ENCODE measurements around the gene SULT1C3. TPM values are rescaled to one million over a fixed set of nuclear protein-coding genes. Genes with fewer than 3 reads are reported as not detected.
A peak's percentile ranks its signal among the peaks of the same experiment; 100 is the strongest.

Gene SULT1C3
- total and polyA plus RNA-seq, 2 of the 8 experiments (the other 6 are each of a cell fraction or from before 2014, with no cell fraction given), result not detected

- H4K5ac ChIP-seq (ENCODE audit: insufficient read length, low read depth, low read length), result no peak overlapping the region
- no peak overlapping the region for H2AK5ac ChIP-seq (ENCODE audit: low read depth, low read length)
- H2BK120ac ChIP-seq (replicated peaks; ENCODE audit: low read depth, low read length), result no peak overlapping the region
- no peak overlapping the region for H3K56ac ChIP-seq (replicated peaks; ENCODE audit: insufficient read length, low read depth, low read length)
- TF ChIP-seq CREB1 (IDR thresholded peaks at IDR 0.05) (no peak), SP1 (IDR thresholded peaks at IDR 0.05; ENCODE audit: low read depth, low read length) (no peak), CHD1 (IDR thresholded peaks at IDR 0.05; ENCODE audit: low read depth, low read length) (no peak), CBX8 (IDR thresholded peaks at IDR 0.05; ENCODE audit: borderline replicate concordance, low read depth, low read length) (no peak), CBX5 (IDR thresholded peaks at IDR 0.05; ENCODE audit: low read depth, low read length) (no peak), KDM1A (IDR thresholded peaks at IDR 0.05; ENCODE audit: borderline replicate concordance, low read length) (no peak), YY1 (IDR thresholded peaks at IDR 0.05; ENCODE audit: low read depth, low read length) (no peak), TAF7 (optimal IDR thresholded peaks at IDR 0.05; ENCODE audit: borderline replicate concordance, low read depth, low read length) (no peak), SIX5 (IDR thresholded peaks at IDR 0.05; ENCODE audit: low read depth, low read length) (no peak), SP4 (IDR thresholded peaks at IDR 0.05; ENCODE audit: low read length) (no peak), PHF8 (conservative IDR thresholded peaks at IDR 0.05; ENCODE audit: low read depth, low read length) (no peak), FOSL1 (IDR thresholded peaks at IDR 0.05; ENCODE audit: insufficient read depth, low read depth, low read length) (no peak), RXRA (IDR thresholded peaks at IDR 0.05; ENCODE audit: insufficient read depth, low read depth, low read length) (no peak), TBP (IDR thresholded peaks at IDR 0.05; ENCODE audit: low read depth, low read length) (no peak), HDAC2 (IDR thresholded peaks at IDR 0.05; ENCODE audit: borderline replicate concordance in 1 of 2, low read depth in 2 of 2, low read length in 2 of 2) (no peak)
- H3K79me2 ChIP-seq (ENCODE audit: control insufficient read depth in 1 of 2, insufficient read depth in 2 of 2, low read length in 2 of 2), result no peaks in the 10 kb centered on the region
- H3K14ac ChIP-seq (ENCODE audit: insufficient read length), result no peak overlapping the region
- no peaks in the 10 kb centered on the region for H3K36me3 ChIP-seq (ENCODE audit: control insufficient read depth in 2 of 4, insufficient read depth in 4 of 4, low read length in 3 of 4)
- H3K4ac ChIP-seq (replicated peaks; ENCODE audit: insufficient read length, low read depth, low read length), result no peak overlapping the region
- no peak overlapping the region for H3K9ac ChIP-seq (replicated peaks in 1 of 4; ENCODE audit: extremely low read depth in 1 of 4, low read depth in 3 of 4, low read length in 3 of 4)
- 0 out of 2 replicates have a peak overlapping the region, but pooled peaks have one; percentile 5 for H2AFZ ChIP-seq (ENCODE audit: low read length)
- no peaks in the 10 kb centered on the region for H3K23me2 ChIP-seq (ENCODE audit: low read depth, low read length)
- no peaks in the 10 kb centered on the region for H4K20me1 ChIP-seq (replicated peaks in 1 of 2; ENCODE audit: control insufficient read depth in 1 of 2, insufficient read depth in 2 of 2, low read length in 2 of 2)
- no peak overlapping the region for H3K18ac ChIP-seq (ENCODE audit: extremely low read depth, low read length)
- no peak overlapping the region for H4K91ac ChIP-seq (replicated peaks; ENCODE audit: insufficient read length, low read length)
- no peak overlapping the region for H2BK5ac ChIP-seq (ENCODE audit: low read depth, low read length)
- POLR2A ChIA-PET (ENCODE audit: partially characterized antibody), result interaction anchor here (1.0 kb wide), 1 partner anchor 10 kb away, joined by 3 read pairs; the partner anchor contains the start of gene SULT1C2
- 95% methylated on average over 5 of the region's 5 CpGs; no CpG with 5 or more reads in 1 of the 2 experiments for WGBS, 2 experiments (ENCODE audit: extremely low coverage in 1 of 2, insufficient coverage in 1 of 2, insufficient read length in 1 of 2, insufficient replicate concordance in 2 of 2, low coverage in 1 of 2, low lambda C conversion rate in 2 of 2, missing lambda C conversion rate in 1 of 2)
- H3K23ac ChIP-seq (ENCODE audit: insufficient read length), result no peak overlapping the region
- FAIRE-seq, result no peak
- no peak overlapping the region for H3K4me3 ChIP-seq (ENCODE audit: extremely low read depth in 1 of 4, insufficient read depth in 2 of 4, low read depth in 3 of 4, low read length in 4 of 4)
- H3K27ac ChIP-seq (ENCODE audit: low read depth, low read length), result no peak overlapping the region
- no peak for DNase-seq (ENCODE audit: low read depth in 1 of 2, low spot score in 2 of 2)
- H2BK15ac ChIP-seq (ENCODE audit: low read length), result no peak overlapping the region
- H3K9me3 ChIP-seq (ENCODE audit: insufficient read depth in 2 of 2, low read depth in 1 of 2, low read length in 1 of 2), result no peaks in the 10 kb centered on the region
- CTCF ChIA-PET (ENCODE audit: partially characterized antibody), result interaction anchor here (1.4 to 1.5 kb wide), 2 partner anchors 85 to 357 kb away, joined by 3 to 4 read pairs; no protein-coding TSS in a partner anchor
- no peak overlapping the region for H4K8ac ChIP-seq (ENCODE audit: extremely low read depth, insufficient read depth, low read length)
- no peaks in the 10 kb centered on the region for H3K27me3 ChIP-seq (replicated peaks in 1 of 4; ENCODE audit: control insufficient read depth in 3 of 4, extremely low read depth in 1 of 4, insufficient read depth in 3 of 4, low read length in 3 of 4)
- H3K4me1 ChIP-seq (replicated peaks in 1 of 4; ENCODE audit: control insufficient read depth in 3 of 4, insufficient read depth in 4 of 4, low read length in 3 of 4), result no peaks in the 10 kb centered on the region
- no peak overlapping the region for H2BK12ac ChIP-seq (ENCODE audit: low read depth, low read length)
- H2BK20ac ChIP-seq (ENCODE audit: low read length), result no peak overlapping the region
- H3K79me1 ChIP-seq (ENCODE audit: low read depth, low read length), result no peaks in the 10 kb centered on the region
- no peak overlapping the region for H3K4me2 ChIP-seq (ENCODE audit: insufficient read depth in 1 of 2, low read depth in 2 of 2, low read length in 2 of 2)
These were observed 39.7 kb downstream of the SULT1C3 start for GRCh38 chr2:108279468-108279867.

Data from H1 (cell line).